WTC11 (cell line): ENCODE results near the gene PPM1E.
"Not testable (repeated sequence)": the region's sequence is repeated elsewhere in the genome, so short reads cannot be mapped to it uniquely, and the experiment has no call there.

Source experiments
- CREM ChIP-seq: sonication (generic); formaldehyde crosslinking; IDR thresholded peaks from 2 replicates; pipeline ENCODE4 v1.8.1; 2022; ENCODE audit warnings: mild to moderate bottlenecking, missing genetic modification reagents, moderate library complexity
- SMAD4 ChIP-seq: sonication (generic); formaldehyde crosslinking; IDR thresholded peaks from 2 replicates; pipeline ENCODE4 v1.8.0; 2022; ENCODE audit warnings: mild to moderate bottlenecking, missing genetic modification reagents

DNA sequence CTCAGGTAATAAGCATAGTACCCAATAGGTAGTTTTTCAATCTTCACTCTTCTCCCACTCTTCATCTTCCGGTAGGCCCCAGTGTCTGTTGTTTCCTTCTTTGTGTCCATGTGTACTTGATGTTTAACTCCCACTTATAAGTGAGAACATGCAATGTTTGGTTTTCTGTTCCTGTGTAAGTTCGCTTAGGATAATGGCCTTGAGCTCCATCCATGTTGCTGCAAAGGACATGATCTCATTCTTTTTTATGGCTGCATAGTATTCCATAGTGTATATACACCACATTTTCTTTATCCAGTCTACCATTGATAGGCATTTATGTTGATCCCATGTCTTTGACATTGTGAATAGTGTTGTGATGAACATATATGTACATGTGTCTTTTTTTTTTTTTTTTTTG, 38.9 kb downstream of the PPM1E start:
- TF ChIP-seq CREM, SMAD4 (CRISPR knock-in tag): not testable (repeated sequence)
